GM12872 (cell line): ENCODE data around the gene TMED1.

Experiments used
- TF ChIP-seq, protein P1 (sequence below): IDR thresholded peaks from 3 replicates; pipeline ENCODE4 v1.5.1; 2011; ENCODE audit warnings: low read depth, mild to moderate bottlenecking, low read length, moderate library complexity; ENCODE audit not compliant: insufficient read depth

TMED1 gene

GRCh38 chr19:10815969-10816644, 19.9 kb downstream of the TMED1 start:
- TF ChIP-seq, protein P1, sequence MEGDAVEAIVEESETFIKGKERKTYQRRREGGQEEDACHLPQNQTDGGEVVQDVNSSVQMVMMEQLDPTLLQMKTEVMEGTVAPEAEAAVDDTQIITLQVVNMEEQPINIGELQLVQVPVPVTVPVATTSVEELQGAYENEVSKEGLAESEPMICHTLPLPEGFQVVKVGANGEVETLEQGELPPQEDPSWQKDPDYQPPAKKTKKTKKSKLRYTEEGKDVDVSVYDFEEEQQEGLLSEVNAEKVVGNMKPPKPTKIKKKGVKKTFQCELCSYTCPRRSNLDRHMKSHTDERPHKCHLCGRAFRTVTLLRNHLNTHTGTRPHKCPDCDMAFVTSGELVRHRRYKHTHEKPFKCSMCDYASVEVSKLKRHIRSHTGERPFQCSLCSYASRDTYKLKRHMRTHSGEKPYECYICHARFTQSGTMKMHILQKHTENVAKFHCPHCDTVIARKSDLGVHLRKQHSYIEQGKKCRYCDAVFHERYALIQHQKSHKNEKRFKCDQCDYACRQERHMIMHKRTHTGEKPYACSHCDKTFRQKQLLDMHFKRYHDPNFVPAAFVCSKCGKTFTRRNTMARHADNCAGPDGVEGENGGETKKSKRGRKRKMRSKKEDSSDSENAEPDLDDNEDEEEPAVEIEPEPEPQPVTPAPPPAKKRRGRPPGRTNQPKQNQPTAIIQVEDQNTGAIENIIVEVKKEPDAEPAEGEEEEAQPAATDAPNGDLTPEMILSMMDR, result no peak

GRCh38 chr19:10815007-10815536, 20.9 kb downstream of the TMED1 start:
- TF ChIP-seq, protein P1, result no peak

DNA sequence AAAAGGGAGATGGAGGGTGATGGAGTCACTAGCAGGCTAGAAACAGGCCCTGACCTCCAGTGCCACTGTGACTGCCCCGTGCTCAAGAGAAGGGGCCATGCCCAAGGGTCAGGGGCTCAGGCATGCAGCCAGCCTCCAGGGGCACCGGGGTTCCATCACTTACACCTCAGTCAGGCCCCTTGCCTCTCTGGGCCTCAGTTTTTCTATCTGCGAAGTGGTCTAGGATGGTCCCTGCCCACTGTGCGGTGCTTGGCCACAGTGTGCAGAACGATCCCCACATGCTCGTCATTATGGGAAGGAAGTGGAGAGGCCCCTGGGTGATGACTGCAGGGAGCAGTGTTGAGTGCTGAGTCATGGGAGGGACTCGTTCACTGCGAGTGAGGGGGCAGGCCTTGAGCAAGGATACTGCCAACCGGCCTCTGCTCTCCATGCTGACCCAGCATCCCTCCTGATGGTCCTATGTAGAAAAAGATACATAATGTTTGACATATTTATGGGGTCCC, 23.1 kb downstream of the TMED1 start:
- TF ChIP-seq, protein P1, result no peak

DNA sequence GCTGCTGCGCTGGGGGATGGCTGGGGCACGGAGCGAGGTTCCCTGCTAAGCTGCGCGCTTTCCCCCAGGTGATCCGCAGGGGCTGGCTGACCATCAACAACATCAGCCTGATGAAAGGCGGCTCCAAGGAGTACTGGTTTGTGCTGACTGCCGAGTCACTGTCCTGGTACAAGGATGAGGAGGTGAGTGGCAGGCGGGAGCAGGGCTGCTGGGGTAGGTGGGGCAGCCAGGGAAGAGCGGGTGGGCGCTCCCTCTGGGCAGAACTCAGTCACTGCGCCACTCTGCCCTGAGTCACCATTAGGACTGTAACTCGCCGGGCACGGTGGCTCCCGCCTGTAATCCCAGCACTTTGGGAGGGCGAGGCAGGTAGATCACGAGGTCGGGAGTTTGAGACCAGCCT, 23.8 kb downstream of the TMED1 start:
- TF ChIP-seq, protein P1, result no peak

DNA sequence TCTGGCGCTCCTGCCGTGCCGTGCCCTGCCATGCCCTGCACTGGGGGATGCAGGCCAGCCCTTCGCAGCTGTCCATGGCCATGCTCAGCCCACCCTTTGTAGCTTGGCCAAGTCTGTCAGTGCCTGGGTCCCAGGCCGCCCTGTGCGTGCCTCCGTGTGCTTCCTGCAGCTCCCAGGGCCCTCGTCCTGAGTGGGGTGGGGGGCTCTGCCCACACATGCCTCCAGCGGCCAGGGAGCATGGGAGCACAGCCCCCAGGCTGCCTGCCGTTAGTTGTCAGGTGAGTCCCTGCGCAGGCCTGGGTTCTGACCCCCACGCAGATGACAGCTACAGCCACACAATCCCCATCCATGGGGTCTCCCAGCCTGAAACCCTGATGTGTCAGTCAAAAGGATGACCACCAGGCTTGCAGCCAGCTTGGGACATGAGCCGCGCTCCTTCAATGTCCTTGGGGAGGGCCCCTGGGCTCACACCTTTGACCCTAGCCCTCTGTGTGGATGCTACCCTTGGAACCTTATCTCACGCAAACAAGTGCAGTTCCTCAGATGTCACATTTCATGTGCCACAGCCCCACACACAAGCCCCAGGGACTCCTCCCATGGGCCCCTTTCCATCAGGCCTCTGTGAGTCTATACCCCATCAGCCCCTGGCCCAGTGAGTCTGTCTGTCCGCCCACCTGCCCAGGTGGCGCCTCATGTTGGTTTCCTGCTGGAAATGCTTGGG, 24.5 kb downstream of the TMED1 start:
- TF ChIP-seq, protein P1, result no peak

- TF ChIP-seq, protein P1, result no peak
Measured at GRCh38 chr19:10809651-10810285, 26.2 kb downstream of the TMED1 start.
